Uterus (tissue), 4 donors: ENCODE data around the gene LIN7B. TPM values are rescaled to one million over a fixed set of nuclear protein-coding genes. Genes with fewer than 3 reads are reported as not detected.
A peak's percentile ranks its signal among the peaks of the same experiment; 100 is the strongest.

Source experiments
- DNase-seq, 2 donors: peaks; one replicate each; pipeline ENCODE4 v3.0.0-alpha.2; 2019 to 2020
- H3K27ac ChIP-seq, 2 donors: fragments of 200-600 bp; sonication (generic); 1 replicate in 1 of 2; 2 replicates in 1 of 2; pipeline ENCODE4 v1.5.1; 2016 to 2018
- H3K27me3 ChIP-seq, 2 donors: fragments of 200-600 bp; sonication (generic); one replicate each; pipeline ENCODE4 v1.5.1; 2018 to 2019; ENCODE audit warnings: control low read depth in 1 of 2
- H3K36me3 ChIP-seq, 2 donors: fragments of 200-600 bp; sonication (generic); one replicate each; pipeline ENCODE4 v1.5.1; 2019; ENCODE audit warnings: control low read depth in 1 of 2
- H3K4me1 ChIP-seq, 2 donors: fragments of 200-600 bp; sonication (generic); one replicate each; pipeline ENCODE4 v1.5.1; 2018 to 2019; ENCODE audit warnings: control low read depth in 1 of 2
- H3K4me3 ChIP-seq, 2 donors: fragments of 200-600 bp; sonication (generic); 1 replicate in 1 of 2; 2 replicates in 1 of 2; pipeline ENCODE4 v1.5.1; 2018 to 2019; ENCODE audit warnings: mild to moderate bottlenecking in 1 of 2
- H3K9me3 ChIP-seq, 2 donors: fragments of 200-600 bp; sonication (generic); one replicate each; pipeline ENCODE4 v1.5.1; 2019; ENCODE audit warnings: control low read depth in 1 of 2
- POLR2A ChIP-seq, 2 donors: fragments of 450-650 bp; IDR thresholded peaks; one replicate each; pipeline ENCODE4 v1.6.1; 2016; ENCODE audit warnings: antibody characterized with exemption in 2 of 2, mild to moderate bottlenecking in 1 of 2, moderate library complexity in 1 of 2
- intact Hi-C: fragments of 100-400 bp; cut with DNase I; formaldehyde crosslinking; loops from one replicate; pipeline ENCODE4 v1.15.1; 2023; ENCODE audit warnings: low total_unique reads
- total RNA-seq, 4 donors: library from RNA; depleted of rRNA in 3 of 4; stranded (reverse); fragments of >200 nt in 3 of 4; gene quantifications; one replicate each; pipeline versions ENCODE4 v1.1.0 to v1.2.4, GENCODE V29; 2014 to 2023
- TF ChIP-seq, protein P1 (sequence below), 4 experiments: fragments of 200-600 bp in 2 of 4; fragments of 450-650 bp in 2 of 4; sonication (generic) in 2 of 4; IDR thresholded peaks; one replicate each; pipeline ENCODE4 v1.5.1; 2016 to 2019; ENCODE audit warnings: antibody characterized with exemption in 4 of 4, mild to moderate bottlenecking in 2 of 4, moderate library complexity in 1 of 4
- donor health status: DM: yes; HTN: yes; CAD: no.

Gene LIN7B
- total RNA-seq, 4 donors from 2014 or later = 5.1 to 15.2 (median 5.7) TPM; not detected in 1

DNA sequence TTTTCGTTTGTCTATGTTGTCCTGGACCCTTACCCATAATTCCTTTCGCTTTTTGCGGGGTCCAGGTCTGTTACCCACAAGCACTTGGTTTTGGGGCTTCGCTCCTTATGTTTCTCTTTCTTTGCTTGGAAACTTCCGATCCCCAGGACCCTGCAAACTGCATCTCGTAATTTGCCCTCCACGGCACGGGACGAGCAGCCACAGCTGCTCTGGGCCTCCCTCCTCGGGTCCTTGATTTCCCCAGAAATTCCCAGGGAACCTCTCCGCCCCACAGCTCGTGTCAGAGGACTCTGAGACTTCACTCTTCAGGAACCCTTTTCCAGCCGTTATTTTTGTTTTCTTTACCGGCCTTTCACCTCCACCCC, 28.3 kb upstream of the LIN7B start:
- Histone ChIP-seq H3K4me1 (peaks cover 0 to 19% of the 10 kb centered on the region in 2 donors), H3K27ac (peak overlapping the region; percentile 81 to 87), H3K9me3 (no peaks in the 10 kb centered on the region), H3K27me3 (no peaks in the 10 kb centered on the region), H3K4me3 (peak overlapping the region; percentile 93 to 94), H3K36me3 (no peaks in the 10 kb centered on the region)
- no peak for TF ChIP-seq POLR2A (IDR thresholded peaks at IDR 0.05)
- TF ChIP-seq, protein P1, sequence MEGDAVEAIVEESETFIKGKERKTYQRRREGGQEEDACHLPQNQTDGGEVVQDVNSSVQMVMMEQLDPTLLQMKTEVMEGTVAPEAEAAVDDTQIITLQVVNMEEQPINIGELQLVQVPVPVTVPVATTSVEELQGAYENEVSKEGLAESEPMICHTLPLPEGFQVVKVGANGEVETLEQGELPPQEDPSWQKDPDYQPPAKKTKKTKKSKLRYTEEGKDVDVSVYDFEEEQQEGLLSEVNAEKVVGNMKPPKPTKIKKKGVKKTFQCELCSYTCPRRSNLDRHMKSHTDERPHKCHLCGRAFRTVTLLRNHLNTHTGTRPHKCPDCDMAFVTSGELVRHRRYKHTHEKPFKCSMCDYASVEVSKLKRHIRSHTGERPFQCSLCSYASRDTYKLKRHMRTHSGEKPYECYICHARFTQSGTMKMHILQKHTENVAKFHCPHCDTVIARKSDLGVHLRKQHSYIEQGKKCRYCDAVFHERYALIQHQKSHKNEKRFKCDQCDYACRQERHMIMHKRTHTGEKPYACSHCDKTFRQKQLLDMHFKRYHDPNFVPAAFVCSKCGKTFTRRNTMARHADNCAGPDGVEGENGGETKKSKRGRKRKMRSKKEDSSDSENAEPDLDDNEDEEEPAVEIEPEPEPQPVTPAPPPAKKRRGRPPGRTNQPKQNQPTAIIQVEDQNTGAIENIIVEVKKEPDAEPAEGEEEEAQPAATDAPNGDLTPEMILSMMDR (IDR thresholded peaks at IDR 0.05) = no peak
- intact Hi-C loops = no loop called here
- no peak for DNase-seq

DNA sequence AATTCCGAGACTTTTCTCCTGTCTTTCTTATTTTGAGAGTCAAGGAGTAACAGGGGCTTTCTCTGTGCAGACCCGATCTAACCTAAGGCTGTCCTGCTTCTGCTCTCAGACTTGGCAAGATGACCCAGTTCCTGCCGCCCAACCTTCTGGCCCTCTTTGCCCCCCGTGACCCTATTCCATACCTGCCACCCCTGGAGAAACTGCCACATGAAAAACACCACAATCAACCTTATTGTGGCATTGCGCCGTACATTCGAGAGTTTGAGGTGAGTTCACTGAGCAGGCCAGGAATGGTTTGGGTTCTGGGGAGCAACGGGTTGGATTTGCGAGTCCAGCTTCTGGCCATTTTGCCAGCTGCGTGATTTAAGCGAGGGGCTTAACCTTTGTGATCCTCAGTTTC, 27.9 kb upstream of the LIN7B start:
- intact Hi-C loops = no loop called here
- no peaks in the 10 kb centered on the region for H3K27me3 ChIP-seq
- DNase-seq = no peak
- TF ChIP-seq, protein P1 (IDR thresholded peaks at IDR 0.05) = no peak
- TF ChIP-seq POLR2A (IDR thresholded peaks at IDR 0.05) = no peak
- H3K36me3 ChIP-seq = no peaks in the 10 kb centered on the region
- peak overlapping the region; percentile 81 to 87 for H3K27ac ChIP-seq
- peak overlapping the region; percentile 93 to 94 for H3K4me3 ChIP-seq
- peaks cover 0 to 19% of the 10 kb centered on the region in 2 donors for H3K4me1 ChIP-seq
- H3K9me3 ChIP-seq = no peaks in the 10 kb centered on the region

DNA sequence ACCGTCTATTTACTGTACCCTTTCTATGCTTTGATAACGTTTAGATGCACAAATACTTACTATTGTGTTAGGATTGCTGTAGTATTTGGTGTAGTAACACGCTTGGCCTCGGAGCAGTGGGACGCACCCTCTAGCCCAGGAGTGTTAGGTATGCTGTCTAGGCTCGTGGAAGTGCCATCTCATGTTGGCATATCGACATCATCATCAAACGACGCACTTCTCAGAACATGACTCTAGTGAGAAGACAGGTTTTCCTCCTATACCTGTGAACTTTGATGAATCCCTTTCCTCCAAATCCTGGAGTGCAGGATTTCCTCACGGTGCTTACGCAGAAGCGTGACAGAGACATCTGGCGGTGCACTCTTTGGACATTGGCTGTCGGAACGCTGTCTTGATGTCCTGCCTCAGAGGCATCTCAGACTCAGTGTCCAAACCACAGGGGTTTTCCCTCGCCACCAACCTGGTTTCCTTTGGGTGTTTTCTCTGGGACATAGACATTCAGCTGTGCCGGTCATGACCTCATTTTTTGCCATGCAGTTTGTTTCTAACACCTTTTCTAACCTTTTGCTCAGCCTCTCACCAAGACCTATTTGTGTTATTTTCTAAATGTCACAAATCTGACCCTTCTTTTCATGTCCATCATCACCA, 22.7 kb upstream of the LIN7B start:
- TF ChIP-seq, protein P1 (IDR thresholded peaks at IDR 0.05) = no peak
- no peak for TF ChIP-seq POLR2A (IDR thresholded peaks at IDR 0.05)
- H3K4me3 ChIP-seq = no peak overlapping the region
- H3K4me1 ChIP-seq = peaks cover 0 to 15% of the 10 kb centered on the region in 2 donors
- intact Hi-C loops = loop anchor here (10.0 kb wide), 1 partner anchor 53 kb away; no protein-coding TSS in a partner anchor
- H3K9me3 ChIP-seq = no peaks in the 10 kb centered on the region
- H3K36me3 ChIP-seq = no peaks in the 10 kb centered on the region
- H3K27me3 ChIP-seq = no peaks in the 10 kb centered on the region
- DNase-seq = no peak
- H3K27ac ChIP-seq = no peak overlapping the region

DNA sequence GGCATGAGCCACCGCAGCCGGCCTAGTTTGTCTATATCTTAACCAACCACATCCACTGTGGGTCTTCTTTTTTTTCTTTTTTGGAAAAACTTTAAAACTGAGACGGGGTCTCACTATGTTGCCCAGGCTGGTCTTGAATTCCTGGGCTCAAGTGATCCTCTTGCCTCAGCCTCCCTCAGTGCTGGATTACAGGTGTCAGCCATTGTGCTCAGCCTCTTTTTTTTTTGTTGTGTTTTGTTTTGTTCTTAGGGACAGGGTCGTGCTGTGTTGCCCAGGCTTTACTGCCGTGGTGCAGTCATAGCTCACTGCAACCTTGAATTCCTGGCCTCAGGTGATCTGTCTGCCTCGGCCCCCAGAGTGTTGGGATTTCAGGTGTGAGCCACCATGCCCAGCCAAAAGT, 21.5 kb upstream of the LIN7B start:
- no peak overlapping the region for H3K4me3 ChIP-seq
- H3K27me3 ChIP-seq = no peaks in the 10 kb centered on the region
- H3K9me3 ChIP-seq = no peaks in the 10 kb centered on the region
- TF ChIP-seq POLR2A (IDR thresholded peaks at IDR 0.05) = no peak
- TF ChIP-seq, protein P1 (IDR thresholded peaks at IDR 0.05) = no peak
- no peak overlapping the region for H3K27ac ChIP-seq
- intact Hi-C loops = loop anchor here (10.0 kb wide), 1 partner anchor 52 kb away; no protein-coding TSS in a partner anchor
- H3K4me1 ChIP-seq = peaks cover 0 to 7% of the 10 kb centered on the region in 2 donors
- H3K36me3 ChIP-seq = no peaks in the 10 kb centered on the region
- no peak for DNase-seq
